RWPE1 (cell line): ENCODE measurements around the gene PTPN4.

Source experiments
- CTCF ChIA-PET: fragments of 350-600 bp; sonication (Branson Sonifier 250); formaldehyde crosslinking; extraction: SDS; loops from one replicate; lab custom pipeline; 2021; lab: Yijun Ruan, JAX
- POLR2A ChIA-PET: fragments of 400-600 bp; formaldehyde crosslinking; extraction: SDS; loops from one replicate; lab custom pipeline; 2020; ENCODE audit warnings: antibody characterized with exemption; ENCODE audit not compliant: low non-redundant PET; lab: Yijun Ruan, JAX
- DNase-seq: peaks from one replicate; pipeline ENCODE4 v3.0.0; 2012; ENCODE audit warnings: low spot score
- H3K27ac ChIP-seq: fragments of 450-650 bp; 2 replicates; pipeline ENCODE4 v1.5.1; 2017
- TF ChIP-seq, protein P1 (sequence below): fragments of 450-650 bp; conservative IDR thresholded peaks from 2 replicates; pipeline ENCODE4 v1.5.1; 2017; ENCODE audit warnings: low read depth, mild to moderate bottlenecking

The PTPN4 gene

DNA sequence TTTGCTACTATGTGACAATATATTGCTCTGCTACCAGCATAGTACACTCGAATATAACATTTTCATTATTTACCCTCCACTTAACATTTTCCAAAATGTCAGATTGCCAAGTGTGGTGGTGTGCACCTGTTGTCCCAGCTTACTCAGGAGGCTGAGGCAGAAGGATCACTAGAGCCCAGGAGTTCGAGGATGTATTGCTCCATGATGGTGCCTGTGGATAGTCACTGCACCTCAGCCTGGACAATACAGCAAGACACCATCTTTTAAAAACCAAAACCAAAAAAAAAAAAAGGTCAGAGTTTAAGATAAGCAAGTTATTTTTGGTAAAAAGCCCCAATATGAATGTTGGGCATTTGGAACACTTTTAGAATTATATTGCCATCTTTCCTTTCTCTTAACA lies 178.0 kb downstream of the PTPN4 start:
- ChIA-PET CTCF (no interaction called here), POLR2A (no interaction called here)
- H3K27ac ChIP-seq: no peak overlapping the region
- TF ChIP-seq, protein P1, sequence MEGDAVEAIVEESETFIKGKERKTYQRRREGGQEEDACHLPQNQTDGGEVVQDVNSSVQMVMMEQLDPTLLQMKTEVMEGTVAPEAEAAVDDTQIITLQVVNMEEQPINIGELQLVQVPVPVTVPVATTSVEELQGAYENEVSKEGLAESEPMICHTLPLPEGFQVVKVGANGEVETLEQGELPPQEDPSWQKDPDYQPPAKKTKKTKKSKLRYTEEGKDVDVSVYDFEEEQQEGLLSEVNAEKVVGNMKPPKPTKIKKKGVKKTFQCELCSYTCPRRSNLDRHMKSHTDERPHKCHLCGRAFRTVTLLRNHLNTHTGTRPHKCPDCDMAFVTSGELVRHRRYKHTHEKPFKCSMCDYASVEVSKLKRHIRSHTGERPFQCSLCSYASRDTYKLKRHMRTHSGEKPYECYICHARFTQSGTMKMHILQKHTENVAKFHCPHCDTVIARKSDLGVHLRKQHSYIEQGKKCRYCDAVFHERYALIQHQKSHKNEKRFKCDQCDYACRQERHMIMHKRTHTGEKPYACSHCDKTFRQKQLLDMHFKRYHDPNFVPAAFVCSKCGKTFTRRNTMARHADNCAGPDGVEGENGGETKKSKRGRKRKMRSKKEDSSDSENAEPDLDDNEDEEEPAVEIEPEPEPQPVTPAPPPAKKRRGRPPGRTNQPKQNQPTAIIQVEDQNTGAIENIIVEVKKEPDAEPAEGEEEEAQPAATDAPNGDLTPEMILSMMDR: no peak
- DNase-seq: no peak

GRCh38 chr2:119939915-119940314 lies 180.2 kb downstream of the PTPN4 start:
- CTCF ChIA-PET: interaction anchor here (0.6 kb wide), 1 partner anchor 89 kb away, joined by 3 read pairs; no protein-coding TSS in a partner anchor
- H3K27ac ChIP-seq: no peak overlapping the region
- no peak for DNase-seq
- TF ChIP-seq, protein P1: no peak
- POLR2A ChIA-PET: no interaction called here

DNA sequence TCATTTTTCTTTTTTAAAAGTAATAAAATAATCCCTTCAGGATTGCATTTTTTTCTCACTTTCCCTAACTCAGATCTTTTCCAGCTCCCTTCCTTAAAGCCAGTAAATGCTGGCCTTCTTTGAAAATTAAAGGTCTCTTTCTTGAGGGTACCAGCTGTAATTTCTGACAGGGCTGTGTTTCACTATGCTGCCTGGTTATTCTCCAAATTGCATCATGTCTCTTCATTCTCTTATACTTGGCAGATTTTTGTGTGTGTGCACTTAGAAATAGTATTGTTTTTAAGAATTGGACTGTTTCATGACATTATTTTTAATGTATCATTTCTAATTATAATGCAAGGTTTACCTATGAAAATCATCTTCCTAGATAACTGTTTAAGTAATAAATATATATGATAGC lies 181.1 kb downstream of the PTPN4 start:
- no peak for DNase-seq
- ChIA-PET CTCF (interaction anchor here (0.7 kb wide), 1 partner anchor 252 kb away, joined by 3 read pairs; no protein-coding TSS in a partner anchor), POLR2A (no interaction called here)
- H3K27ac ChIP-seq: no peak overlapping the region
- TF ChIP-seq, protein P1: no peak

GRCh38 chr2:119941388-119941787 lies 181.7 kb downstream of the PTPN4 start:
- no peak for DNase-seq
- POLR2A ChIA-PET: no interaction called here
- TF ChIP-seq, protein P1: no peak
- CTCF ChIA-PET: no interaction called here
- no peak overlapping the region for H3K27ac ChIP-seq

- ChIA-PET POLR2A (no interaction called here), CTCF (no interaction called here)
- no peak for DNase-seq
- no peak overlapping the region for H3K27ac ChIP-seq
- TF ChIP-seq, protein P1: no peak
These were observed 182.3 kb downstream of the PTPN4 start for GRCh38 chr2:119941981-119942513.

DNA sequence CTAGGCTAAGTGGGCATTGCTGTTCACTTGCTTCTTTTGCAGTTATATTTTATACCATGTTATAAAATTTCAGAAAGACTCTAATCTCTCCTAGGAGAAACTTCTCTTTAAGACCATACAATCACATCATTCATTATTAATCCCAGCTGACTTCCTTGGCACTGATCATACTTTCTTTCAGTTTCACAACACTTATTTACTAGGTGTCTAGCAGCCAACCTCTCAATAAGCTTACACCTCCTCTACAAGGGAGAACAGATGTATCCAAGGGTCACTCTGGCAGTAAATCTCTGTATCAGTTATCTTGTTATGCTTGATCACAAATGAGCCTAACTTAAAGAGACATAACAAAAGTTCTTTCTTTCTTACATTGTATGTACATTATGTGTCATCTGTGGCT lies 183.3 kb downstream of the PTPN4 start:
- POLR2A ChIA-PET: no interaction called here
- TF ChIP-seq, protein P1: no peak
- no peak for DNase-seq
- no peak overlapping the region for H3K27ac ChIP-seq
- CTCF ChIA-PET: no interaction called here
